Cardiac muscle cell (in vitro differentiated cells and primary cell): ENCODE results near the gene EMC6. TPM values are rescaled to one million over a fixed set of nuclear protein-coding genes. Genes with fewer than 3 reads are reported as not detected.

Experiments
- DNase-seq, 2 donors: peaks; one replicate each; pipeline versions ENCODE4 v3.0.0 to v3.0.0-alpha.2; 2010 to 2017; ENCODE audit warnings: low read depth in 1 of 2, low spot score in 1 of 2
- H3K27ac ChIP-seq: fragments of 200-600 bp; sonication (generic); 2 replicates; pipeline ENCODE4 v1.5.1; 2016
- H3K27me3 ChIP-seq: fragments of 200-600 bp; sonication (generic); 2 replicates; pipeline ENCODE4 v1.6.0; 2016; ENCODE audit warnings: control low read depth
- H3K36me3 ChIP-seq: fragments of 200-600 bp; sonication (generic); 2 replicates; pipeline ENCODE4 v1.5.1; 2016; ENCODE audit warnings: control low read depth
- H3K4me1 ChIP-seq: fragments of 200-600 bp; sonication (generic); 2 replicates; pipeline ENCODE4 v1.8.1; 2017; ENCODE audit warnings: low read depth, mild to moderate bottlenecking, mixed run types
- H3K4me3 ChIP-seq: fragments of 200-600 bp; sonication (generic); 2 replicates; pipeline ENCODE4 v1.5.1; 2016; ENCODE audit warnings: mild to moderate bottlenecking
- H3K9me3 ChIP-seq: fragments of 200-600 bp; sonication (generic); 2 replicates; pipeline ENCODE4 v1.5.1; 2017; ENCODE audit warnings: low read depth, mild to moderate bottlenecking, control low read depth
- CTCF ChIP-seq: IDR thresholded peaks from 2 replicates; pipeline ENCODE4 v1.5.1; 2012; ENCODE audit warnings: low read depth, mild to moderate bottlenecking, low read length
- polyA plus RNA-seq: library from polyadenylated mRNA; unstranded; fragments of >200 nt; fragmentation: Nextera tagmentation; extraction: Ambion mirVana; gene quantifications from 2 replicates; pipeline ENCODE4 v1.2.1, GENCODE V29; 2016
- total RNA-seq: library from RNA; depleted of rRNA; stranded (reverse); fragments of >200 nt; gene quantifications from 2 replicates; pipeline ENCODE4 v1.2.3, GENCODE V29; 2016

The EMC6 gene
- total and polyA plus RNA-seq, 2 experiments from 2014 or later: 56.0 to 165 TPM

DNA sequence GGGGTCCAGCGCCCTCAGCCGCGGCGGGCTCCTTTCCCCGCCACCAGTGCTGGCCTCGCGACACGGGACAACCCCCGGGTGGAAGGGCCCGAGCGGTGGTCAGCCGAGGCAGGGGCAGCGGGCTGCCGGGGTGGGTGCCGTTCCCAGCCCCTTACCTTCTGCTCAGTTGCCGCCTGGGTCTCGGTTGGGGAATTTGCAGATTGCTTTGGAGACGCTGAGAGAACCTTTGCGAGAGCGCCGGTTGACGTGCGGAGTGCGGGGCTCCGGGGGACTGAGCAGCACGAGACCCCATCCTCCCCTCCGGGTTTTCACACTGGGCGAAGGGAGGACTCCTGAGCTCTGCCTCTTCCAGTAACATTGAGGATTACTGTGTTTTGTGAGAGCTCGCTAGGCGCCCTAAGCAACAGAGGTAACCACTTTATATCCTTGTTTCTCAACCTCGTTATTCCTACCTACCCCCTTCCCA lies 31.7 kb upstream of the EMC6 start:
- peaks cover 20% of the 10 kb centered on the region for H3K4me1 ChIP-seq
- no peaks in the 10 kb centered on the region for H3K9me3 ChIP-seq
- peak overlapping the region; percentile 76 for H3K4me3 ChIP-seq
- no peak for TF ChIP-seq CTCF
- peak in 1 of 2 donors; percentile 38 for DNase-seq
- H3K27ac ChIP-seq: peak overlapping the region; percentile 86
- H3K36me3 ChIP-seq: no peaks in the 10 kb centered on the region
- no peaks in the 10 kb centered on the region for H3K27me3 ChIP-seq

GRCh38 chr17:3639981-3640596 lies 28.5 kb upstream of the EMC6 start:
- H3K27ac ChIP-seq: peak overlapping the region; percentile 82
- H3K9me3 ChIP-seq: no peaks in the 10 kb centered on the region
- peaks cover 3% of the 10 kb centered on the region for H3K36me3 ChIP-seq
- TF ChIP-seq CTCF: no peak
- no peak overlapping the region for H3K4me3 ChIP-seq
- peaks cover 20% of the 10 kb centered on the region for H3K4me1 ChIP-seq
- no peaks in the 10 kb centered on the region for H3K27me3 ChIP-seq
- peak; percentile 28 to 81 for DNase-seq

GRCh38 chr17:3641014-3641413 lies 27.6 kb upstream of the EMC6 start:
- Histone ChIP-seq H3K36me3 (peaks cover 3% of the 10 kb centered on the region), H3K4me1 (peaks cover 20% of the 10 kb centered on the region), H3K4me3 (no peak overlapping the region), H3K27ac (peak overlapping the region; percentile 84), H3K27me3 (no peaks in the 10 kb centered on the region), H3K9me3 (no peaks in the 10 kb centered on the region)
- peak in 1 of 2 donors; percentile 71 for DNase-seq
- TF ChIP-seq CTCF: no peak

- H3K4me3 ChIP-seq: no peak overlapping the region
- no peak for TF ChIP-seq CTCF
- H3K27ac ChIP-seq: peak overlapping the region; percentile 84
- DNase-seq: peak in 1 of 2 donors; percentile 57
- H3K27me3 ChIP-seq: no peaks in the 10 kb centered on the region
- H3K4me1 ChIP-seq: peaks cover 20% of the 10 kb centered on the region
- no peaks in the 10 kb centered on the region for H3K9me3 ChIP-seq
- peaks cover 3% of the 10 kb centered on the region for H3K36me3 ChIP-seq
These were observed 26.7 kb upstream of the EMC6 start for GRCh38 chr17:3641717-3642486.

- TF ChIP-seq CTCF: no peak
- no peak for DNase-seq
- no peak overlapping the region for H3K27ac ChIP-seq
- H3K4me3 ChIP-seq: no peak overlapping the region
- no peaks in the 10 kb centered on the region for H3K9me3 ChIP-seq
- peaks cover 20% of the 10 kb centered on the region for H3K4me1 ChIP-seq
- H3K36me3 ChIP-seq: peaks cover 3% of the 10 kb centered on the region
- no peaks in the 10 kb centered on the region for H3K27me3 ChIP-seq
These were observed 24.7 kb upstream of the EMC6 start for GRCh38 chr17:3643889-3644349.
